Suprapubic skin (tissue), 4 donors: Measurements from ENCODE around the gene SMCO1.

ENCODE experiments used
- POLR2A ChIP-seq, 2 donors: fragments of 450-650 bp; IDR thresholded peaks; one replicate each; pipeline ENCODE4 v1.6.1; 2017; ENCODE audit warnings: antibody characterized with exemption in 2 of 2, mild to moderate bottlenecking in 2 of 2, moderate library complexity in 2 of 2
- POLR2AphosphoS5 ChIP-seq, 3 donors: sonication (generic); formaldehyde crosslinking; IDR thresholded peaks; one replicate each; pipeline ENCODE4 v1.6.1; 2017; ENCODE audit warnings: antibody characterized with exemption in 3 of 3
- TF ChIP-seq, protein P1 (sequence below), 2 donors: fragments of 200-600 bp in 1 of 2; fragments of 450-650 bp in 1 of 2; sonication (generic) in 1 of 2; IDR thresholded peaks; one replicate each; pipeline ENCODE4 v1.5.1; 2016 to 2019; ENCODE audit warnings: antibody characterized with exemption in 2 of 2, mild to moderate bottlenecking in 1 of 2, moderate library complexity in 1 of 2

DNA sequence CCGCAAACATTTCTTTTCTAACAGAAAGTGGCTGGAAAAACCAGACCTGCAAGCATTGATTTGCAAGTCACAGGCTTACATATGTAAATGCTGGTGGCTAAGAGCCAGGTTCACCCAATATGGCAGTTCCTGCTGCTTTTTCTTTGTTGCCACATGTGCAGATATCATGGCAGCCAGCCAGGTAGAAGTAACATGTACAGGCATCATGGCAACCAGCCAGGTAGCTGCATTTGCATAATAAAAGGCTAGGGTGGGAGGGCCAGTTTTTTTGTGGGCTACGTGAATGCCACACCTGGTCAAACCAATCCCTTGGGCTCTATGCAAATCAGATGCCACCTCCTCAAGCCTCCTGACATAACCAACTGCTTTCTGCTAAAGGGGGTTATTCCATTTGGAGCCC lies 2.8 kb upstream of the SMCO1 start:
- TF ChIP-seq, protein P1, sequence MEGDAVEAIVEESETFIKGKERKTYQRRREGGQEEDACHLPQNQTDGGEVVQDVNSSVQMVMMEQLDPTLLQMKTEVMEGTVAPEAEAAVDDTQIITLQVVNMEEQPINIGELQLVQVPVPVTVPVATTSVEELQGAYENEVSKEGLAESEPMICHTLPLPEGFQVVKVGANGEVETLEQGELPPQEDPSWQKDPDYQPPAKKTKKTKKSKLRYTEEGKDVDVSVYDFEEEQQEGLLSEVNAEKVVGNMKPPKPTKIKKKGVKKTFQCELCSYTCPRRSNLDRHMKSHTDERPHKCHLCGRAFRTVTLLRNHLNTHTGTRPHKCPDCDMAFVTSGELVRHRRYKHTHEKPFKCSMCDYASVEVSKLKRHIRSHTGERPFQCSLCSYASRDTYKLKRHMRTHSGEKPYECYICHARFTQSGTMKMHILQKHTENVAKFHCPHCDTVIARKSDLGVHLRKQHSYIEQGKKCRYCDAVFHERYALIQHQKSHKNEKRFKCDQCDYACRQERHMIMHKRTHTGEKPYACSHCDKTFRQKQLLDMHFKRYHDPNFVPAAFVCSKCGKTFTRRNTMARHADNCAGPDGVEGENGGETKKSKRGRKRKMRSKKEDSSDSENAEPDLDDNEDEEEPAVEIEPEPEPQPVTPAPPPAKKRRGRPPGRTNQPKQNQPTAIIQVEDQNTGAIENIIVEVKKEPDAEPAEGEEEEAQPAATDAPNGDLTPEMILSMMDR (IDR thresholded peaks at IDR 0.05): no peak
- TF ChIP-seq POLR2A (IDR thresholded peaks at IDR 0.05): no peak
- no peak for TF ChIP-seq POLR2AphosphoS5 (IDR thresholded peaks at IDR 0.05)
